Activated CD8-positive, alpha-beta T cell treated with anti-CD3 and anti-CD28 coated beads, Interleukin-2, amount 10 ng/mL, durations not matched to agents 7 days and 5 days (primary cell): ENCODE results near the gene CACNA1C. TPM values are rescaled to one million over a fixed set of nuclear protein-coding genes. Genes with fewer than 3 reads are reported as not detected.

ENCODE experiments used
- ATAC-seq: fragments of 150-1000 bp; cut with Tn5 transposase; one replicate; pipeline ENCODE4 v1.10.0; 2021; ENCODE audit warnings: moderate library complexity
- CTCF ChIA-PET: fragments of 350-600 bp; sonication (Branson Sonifier 250); formaldehyde crosslinking; loops from one replicate; lab custom pipeline; 2021; ENCODE audit warnings: antibody characterized with exemption; lab: Charles Lee
- POLR2A ChIA-PET: fragments of 350-600 bp; sonication (Branson Sonifier 250); formaldehyde crosslinking; loops from one replicate; lab custom pipeline; 2021; ENCODE audit warnings: antibody characterized with exemption; lab: Charles Lee
- DNase-seq: peaks from one replicate; pipeline ENCODE4 v3.0.0-alpha.2; 2020
- H3K27ac Mint-ChIP-seq: one replicate; pipeline ENCODE4 v1.8.0; 2021; ENCODE audit warnings: mild to moderate bottlenecking, mixed read lengths
- H3K27me3 Mint-ChIP-seq: one replicate; pipeline ENCODE4 v1.8.0; 2021; ENCODE audit warnings: low read depth, mixed read lengths
- H3K36me3 Mint-ChIP-seq: one replicate; pipeline ENCODE4 v1.8.0; 2021; ENCODE audit warnings: low read depth, mixed read lengths
- H3K4me1 Mint-ChIP-seq: one replicate; pipeline ENCODE4 v1.8.0; 2021; ENCODE audit warnings: low read depth, mixed read lengths
- H3K4me3 Mint-ChIP-seq: one replicate; pipeline ENCODE4 v1.8.0; 2021; ENCODE audit warnings: mild to moderate bottlenecking, mixed read lengths
- H3K9me3 Mint-ChIP-seq: one replicate; pipeline ENCODE4 v1.8.0; 2022; ENCODE audit warnings: mixed read lengths; ENCODE audit not compliant: insufficient read depth
- total RNA-seq, 2 experiments: library from RNA; stranded (reverse); gene quantifications; one replicate each; pipeline ENCODE4 v1.2.3, GENCODE V29; 2021

The CACNA1C gene
- total RNA-seq, 2 experiments from 2014 or later, result 0.08 TPM

DNA sequence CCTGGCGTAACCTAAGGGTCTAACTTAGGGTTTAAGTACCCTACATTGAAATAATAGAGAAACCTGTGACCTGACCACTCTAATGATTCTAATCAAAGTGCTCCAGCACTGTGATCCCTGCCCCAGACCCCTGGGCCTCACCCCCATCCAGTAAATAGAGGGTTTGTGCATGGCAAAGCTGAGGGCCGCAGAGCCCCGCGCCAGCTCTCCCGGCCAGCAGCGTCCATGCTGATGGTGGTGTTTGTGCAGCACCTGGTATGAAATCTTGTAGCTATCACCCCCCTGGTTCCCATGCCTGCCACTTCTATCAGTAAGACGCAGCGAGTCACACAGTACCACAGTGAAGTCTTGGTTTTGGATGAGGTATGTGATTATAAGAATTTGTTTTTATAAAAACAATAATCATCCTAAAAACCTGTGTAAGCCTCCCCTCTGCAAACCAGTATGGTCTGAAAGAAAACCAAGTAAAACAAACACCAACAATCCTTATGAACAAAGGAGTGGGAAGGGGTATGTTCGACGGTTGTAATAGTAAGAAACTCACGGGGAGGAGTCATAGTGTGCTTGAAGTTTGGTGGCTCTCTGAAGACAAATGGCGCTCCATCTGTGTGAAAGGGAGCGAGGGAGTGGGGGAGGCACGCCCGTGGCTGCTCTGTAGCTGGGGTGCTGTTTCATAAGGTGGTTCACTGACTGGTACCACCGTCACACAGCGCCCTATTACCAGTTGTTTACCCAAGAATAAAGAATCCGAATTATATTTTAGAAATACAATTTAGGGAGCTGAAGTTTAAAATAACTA is 156.2 kb downstream of the CACNA1C start:
- H3K9me3 Mint-ChIP-seq, result no peaks in the 10 kb centered on the region
- CTCF ChIA-PET, result no interaction called here
- H3K27ac Mint-ChIP-seq, result no peak overlapping the region
- H3K27me3 Mint-ChIP-seq, result peaks cover 5% of the 10 kb centered on the region
- H3K4me3 Mint-ChIP-seq, result no peak overlapping the region
- ATAC-seq (no peak), DNase-seq (no peak)
- POLR2A ChIA-PET, result no interaction called here
- no peaks in the 10 kb centered on the region for H3K36me3 Mint-ChIP-seq
- H3K4me1 Mint-ChIP-seq, result no peaks in the 10 kb centered on the region

DNA sequence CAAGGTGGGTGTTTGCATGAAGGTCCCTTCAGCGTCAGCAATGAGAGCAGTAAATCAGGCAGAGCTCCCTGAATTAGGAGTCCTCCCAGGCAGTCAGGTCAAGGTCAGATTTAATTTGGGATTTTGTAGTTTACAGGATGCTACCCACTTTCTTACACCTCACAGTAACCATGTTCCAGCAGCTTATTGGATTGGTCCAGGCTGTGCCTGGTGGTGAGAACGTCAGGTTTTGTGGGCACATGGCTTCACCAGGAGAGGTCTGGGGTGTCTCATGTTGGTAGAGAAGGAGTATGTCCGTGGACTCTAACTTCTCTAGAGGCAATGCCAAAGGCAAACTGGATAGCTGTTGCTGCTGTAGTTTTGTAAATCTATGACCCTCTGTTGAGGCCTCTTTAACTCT is 158.3 kb downstream of the CACNA1C start:
- Mint-ChIP-seq H3K27me3 (peaks cover 7% of the 10 kb centered on the region), H3K27ac (no peak overlapping the region), H3K36me3 (no peaks in the 10 kb centered on the region), H3K4me3 (no peak overlapping the region), H3K4me1 (no peaks in the 10 kb centered on the region), H3K9me3 (no peaks in the 10 kb centered on the region)
- ATAC-seq (no peak), DNase-seq (no peak)
- CTCF ChIA-PET, result no interaction called here
- POLR2A ChIA-PET, result no interaction called here

- no peak for ATAC-seq
- H3K36me3 Mint-ChIP-seq, result no peaks in the 10 kb centered on the region
- ChIA-PET CTCF (no interaction called here), POLR2A (no interaction called here)
- H3K4me3 Mint-ChIP-seq, result no peak overlapping the region
- H3K27ac Mint-ChIP-seq, result no peak overlapping the region
- H3K4me1 Mint-ChIP-seq, result no peaks in the 10 kb centered on the region
- no peak for DNase-seq
- H3K9me3 Mint-ChIP-seq, result no peaks in the 10 kb centered on the region
- peaks cover 7% of the 10 kb centered on the region for H3K27me3 Mint-ChIP-seq
Measured at GRCh38 chr12:2212537-2212936, 159.8 kb downstream of the CACNA1C start.

GRCh38 chr12:2212971-2213869 is 160.4 kb downstream of the CACNA1C start:
- Mint-ChIP-seq H3K27me3 (peaks cover 7% of the 10 kb centered on the region), H3K4me1 (no peaks in the 10 kb centered on the region), H3K4me3 (no peak overlapping the region), H3K9me3 (no peaks in the 10 kb centered on the region), H3K36me3 (no peaks in the 10 kb centered on the region), H3K27ac (no peak overlapping the region)
- ChIA-PET POLR2A (no interaction called here), CTCF (no interaction called here)
- DNase-seq, result no peak
- ATAC-seq, result no peak

GRCh38 chr12:2214411-2214810 is 161.6 kb downstream of the CACNA1C start:
- Mint-ChIP-seq H3K4me3 (no peak overlapping the region), H3K27me3 (peaks cover 7% of the 10 kb centered on the region), H3K27ac (no peak overlapping the region), H3K36me3 (no peaks in the 10 kb centered on the region), H3K9me3 (no peaks in the 10 kb centered on the region), H3K4me1 (no peaks in the 10 kb centered on the region)
- DNase-seq, result no peak
- ChIA-PET CTCF (no interaction called here), POLR2A (no interaction called here)
- no peak for ATAC-seq

GRCh38 chr12:2215709-2216560 is 163.1 kb downstream of the CACNA1C start:
- DNase-seq (no peak), ATAC-seq (no peak)
- CTCF ChIA-PET, result no interaction called here
- Mint-ChIP-seq H3K36me3 (no peaks in the 10 kb centered on the region), H3K4me3 (no peak overlapping the region), H3K4me1 (no peaks in the 10 kb centered on the region), H3K27ac (no peak overlapping the region), H3K9me3 (no peaks in the 10 kb centered on the region), H3K27me3 (peaks cover 9% of the 10 kb centered on the region)
- POLR2A ChIA-PET, result no interaction called here

- Mint-ChIP-seq H3K36me3 (no peaks in the 10 kb centered on the region), H3K27ac (no peak overlapping the region), H3K27me3 (peaks cover 10% of the 10 kb centered on the region), H3K9me3 (no peaks in the 10 kb centered on the region), H3K4me3 (no peak overlapping the region), H3K4me1 (no peaks in the 10 kb centered on the region)
- no peak for ATAC-seq
- ChIA-PET POLR2A (no interaction called here), CTCF (no interaction called here)
- no peak for DNase-seq
Measured at GRCh38 chr12:2218706-2219105, 165.9 kb downstream of the CACNA1C start.

GRCh38 chr12:2221030-2221621 is 168.3 kb downstream of the CACNA1C start:
- POLR2A ChIA-PET, result no interaction called here
- Mint-ChIP-seq H3K27ac (no peak overlapping the region), H3K36me3 (no peaks in the 10 kb centered on the region), H3K9me3 (no peaks in the 10 kb centered on the region), H3K27me3 (peaks cover 10% of the 10 kb centered on the region), H3K4me3 (no peak overlapping the region), H3K4me1 (no peaks in the 10 kb centered on the region)
- ATAC-seq (no peak), DNase-seq (no peak)
- CTCF ChIA-PET, result no interaction called here

- H3K27me3 Mint-ChIP-seq, result peaks cover 13% of the 10 kb centered on the region
- H3K4me1 Mint-ChIP-seq, result no peaks in the 10 kb centered on the region
- H3K27ac Mint-ChIP-seq, result no peak overlapping the region
- H3K9me3 Mint-ChIP-seq, result no peaks in the 10 kb centered on the region
- ATAC-seq, result no peak
- H3K4me3 Mint-ChIP-seq, result no peak overlapping the region
- ChIA-PET POLR2A (no interaction called here), CTCF (no interaction called here)
- no peak for DNase-seq
- H3K36me3 Mint-ChIP-seq, result no peaks in the 10 kb centered on the region
Measured at GRCh38 chr12:2222691-2223090, 169.9 kb downstream of the CACNA1C start.

DNA sequence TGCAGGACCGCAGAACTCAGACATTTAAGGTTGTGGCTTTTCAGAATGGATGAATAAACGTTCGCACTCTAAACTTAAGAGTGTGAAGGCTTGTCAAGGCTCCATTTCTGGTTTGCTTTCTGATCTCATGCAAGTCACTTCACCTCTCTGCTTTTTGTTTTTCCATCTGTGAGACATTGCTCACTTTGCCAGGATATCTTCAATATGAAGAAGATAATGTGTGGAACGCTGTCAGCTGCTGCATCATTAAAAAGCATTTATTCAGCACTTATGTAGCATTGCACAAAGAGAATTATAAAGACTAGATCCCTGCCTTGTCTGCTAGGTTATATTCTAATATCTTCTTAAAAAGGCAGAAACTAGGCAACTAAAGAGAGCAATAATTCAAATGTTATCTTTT is 172.2 kb downstream of the CACNA1C start:
- Mint-ChIP-seq H3K27me3 (peaks cover 18% of the 10 kb centered on the region), H3K36me3 (no peaks in the 10 kb centered on the region), H3K9me3 (no peaks in the 10 kb centered on the region), H3K27ac (no peak overlapping the region), H3K4me3 (no peak overlapping the region), H3K4me1 (no peaks in the 10 kb centered on the region)
- ChIA-PET POLR2A (no interaction called here), CTCF (no interaction called here)
- DNase-seq, result no peak
- ATAC-seq, result no peak

DNA sequence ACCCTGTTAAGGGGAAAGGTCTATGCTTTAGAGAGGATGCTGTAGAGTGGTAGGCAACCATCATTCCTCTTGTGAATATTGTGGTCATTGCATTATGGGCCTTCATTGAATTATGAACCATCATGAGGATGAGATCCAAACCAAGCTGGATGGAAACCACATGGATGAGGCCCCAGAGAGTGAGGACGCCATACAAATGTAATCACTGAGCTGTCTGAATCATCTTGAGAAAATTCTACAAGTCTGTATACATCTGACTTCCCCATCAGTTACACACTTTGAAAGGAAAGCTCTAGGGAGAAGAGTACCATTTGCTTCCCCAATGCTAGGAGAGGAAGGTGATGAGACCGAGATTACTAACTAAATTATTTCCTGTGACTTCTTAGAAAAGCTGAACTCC is 172.9 kb downstream of the CACNA1C start:
- no peaks in the 10 kb centered on the region for H3K4me1 Mint-ChIP-seq
- H3K27ac Mint-ChIP-seq, result no peak overlapping the region
- no peaks in the 10 kb centered on the region for H3K36me3 Mint-ChIP-seq
- peaks cover 16% of the 10 kb centered on the region for H3K27me3 Mint-ChIP-seq
- no peak for DNase-seq
- H3K9me3 Mint-ChIP-seq, result no peaks in the 10 kb centered on the region
- H3K4me3 Mint-ChIP-seq, result no peak overlapping the region
- ChIA-PET CTCF (no interaction called here), POLR2A (interaction anchor here (0.7 kb wide), 1 partner anchor 425 kb away, joined by 3 read pairs; no protein-coding TSS in a partner anchor)
- ATAC-seq, result no peak
